HG02588 (cell line): Measurements from ENCODE around the gene PCSK1.
"Not testable (repeated sequence)": the region's sequence is repeated elsewhere in the genome, so short reads cannot be mapped to it uniquely, and the experiment has no call there.

Experiments
- ATAC-seq: cut with Tn5 transposase; IDR thresholded peaks from one replicate; pipeline ENCODE4 v1.9.1; 2021; ENCODE audit warnings: mild to moderate bottlenecking, moderate library complexity; ENCODE audit not compliant: unreplicated experiment

The PCSK1 gene

GRCh38 chr5:96374653-96375052, 58.4 kb downstream of the PCSK1 start:
- no peak for ATAC-seq

- ATAC-seq = no peak
Observed at GRCh38 chr5:96373381-96373733, 59.7 kb downstream of the PCSK1 start.

GRCh38 chr5:96372726-96373380, 60.2 kb downstream of the PCSK1 start:
- no peak for ATAC-seq

GRCh38 chr5:96370976-96371375, 62.1 kb downstream of the PCSK1 start:
- no peak for ATAC-seq

- not testable (repeated sequence) for ATAC-seq
Observed at GRCh38 chr5:96367337-96367736, 65.7 kb downstream of the PCSK1 start.

GRCh38 chr5:96354237-96354636, 78.8 kb downstream of the PCSK1 start:
- ATAC-seq = no peak

GRCh38 chr5:96353220-96353619, 79.8 kb downstream of the PCSK1 start:
- ATAC-seq = no peak

GRCh38 chr5:96350678-96351077, 82.4 kb downstream of the PCSK1 start:
- ATAC-seq = no peak

- no peak for ATAC-seq
Observed at GRCh38 chr5:96348536-96348935, 84.5 kb downstream of the PCSK1 start.

- no peak for ATAC-seq
Observed at GRCh38 chr5:96347502-96348292, 85.4 kb downstream of the PCSK1 start.

- ATAC-seq = peak; percentile 83
Observed at GRCh38 chr5:96344678-96345577, 88.1 kb downstream of the PCSK1 start.

GRCh38 chr5:96343094-96343493, 90.0 kb downstream of the PCSK1 start:
- no peak for ATAC-seq

- no peak for ATAC-seq
Observed at GRCh38 chr5:96342581-96342980, 90.5 kb downstream of the PCSK1 start.
